Measurements from ENCODE around the gene FRMD1. TPM values are rescaled to one million over a fixed set of nuclear protein-coding genes. Genes with fewer than 3 reads are reported as not detected.

The FRMD1 gene
- total RNA-seq, 2 donors from 2014 or later, result 22.8 to 35.5 TPM

- intact Hi-C loops (cut with DNase I, micrococcal nuclease), result no loop called here
- DNase-seq, result no peak
- ATAC-seq, result peak; percentile 41
These were observed 56.3 kb downstream of the FRMD1 start for GRCh38 chr6:168022488-168023321.

DNA sequence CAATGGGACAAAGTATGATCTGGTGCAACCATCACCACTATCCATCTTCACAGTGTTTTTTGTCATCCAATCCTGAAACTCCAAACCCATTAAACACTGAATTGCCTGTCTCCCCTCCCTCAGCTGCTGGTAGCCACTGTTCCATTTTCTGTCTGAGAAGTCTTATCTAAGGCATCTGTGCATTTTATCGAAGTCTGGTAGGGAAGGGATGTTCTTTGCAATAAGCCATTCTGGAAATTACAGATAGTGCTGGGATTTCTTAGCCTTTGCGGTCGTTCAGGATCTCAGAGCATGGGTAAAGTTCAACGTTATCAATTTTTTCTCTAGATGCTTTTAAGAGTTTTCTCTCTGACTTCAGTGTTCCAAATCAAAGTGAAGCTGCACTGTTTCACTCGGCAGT, 57.4 kb downstream of the FRMD1 start:
- no peak for DNase-seq
- intact Hi-C loops (cut with DNase I, micrococcal nuclease), result no loop called here
- no peak for ATAC-seq

GRCh38 chr6:168020242-168020641, 58.8 kb downstream of the FRMD1 start:
- DNase-seq (no peak), ATAC-seq (no peak)
- intact Hi-C loops (cut with DNase I, micrococcal nuclease), result no loop called here

DNA sequence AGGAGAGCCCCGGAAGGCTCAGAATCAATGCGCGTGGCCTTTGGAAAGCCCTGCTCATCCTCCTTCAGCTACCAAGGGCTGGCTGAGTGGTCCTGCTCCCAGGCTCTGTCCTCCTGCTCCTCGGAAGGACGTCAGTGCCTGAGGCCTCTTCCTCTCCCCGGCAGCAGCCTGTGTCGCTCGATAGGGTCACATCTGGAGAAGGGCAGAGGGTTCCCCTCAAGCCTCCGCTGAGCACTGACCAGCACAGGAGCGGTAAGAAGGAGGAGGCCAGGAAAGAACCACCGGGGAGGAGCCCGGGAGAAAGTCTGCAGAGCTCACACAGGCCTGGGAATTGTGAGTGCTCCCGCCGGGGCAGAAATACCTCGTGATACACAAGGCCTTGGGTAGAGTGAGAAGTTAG, 60.3 kb downstream of the FRMD1 start:
- ATAC-seq (no peak), DNase-seq (no peak)
- intact Hi-C loops (cut with DNase I, micrococcal nuclease), result no loop called here

DNA sequence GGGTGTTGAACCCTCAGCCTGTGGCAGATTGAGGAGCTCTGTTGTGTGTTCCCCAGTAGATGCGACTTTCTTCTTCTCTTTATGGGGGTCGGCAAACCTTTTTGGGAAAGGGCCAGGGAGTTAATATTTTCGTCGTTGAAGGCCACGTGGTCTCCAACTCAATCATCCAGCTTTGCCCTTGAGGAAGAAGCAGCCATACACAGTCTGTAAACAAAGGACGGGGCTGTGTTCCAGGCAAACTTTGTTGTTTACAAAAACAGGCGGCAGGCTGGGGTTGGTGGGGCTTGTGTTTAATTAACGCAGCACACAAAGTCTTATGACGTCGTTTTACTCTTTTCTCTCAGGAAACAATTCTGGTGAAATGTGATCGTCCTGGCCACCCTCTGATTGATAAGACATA, 61.4 kb downstream of the FRMD1 start:
- intact Hi-C loops (cut with DNase I, micrococcal nuclease), result no loop called here
- peak; percentile 23 for ATAC-seq
- no peak for DNase-seq

DNA sequence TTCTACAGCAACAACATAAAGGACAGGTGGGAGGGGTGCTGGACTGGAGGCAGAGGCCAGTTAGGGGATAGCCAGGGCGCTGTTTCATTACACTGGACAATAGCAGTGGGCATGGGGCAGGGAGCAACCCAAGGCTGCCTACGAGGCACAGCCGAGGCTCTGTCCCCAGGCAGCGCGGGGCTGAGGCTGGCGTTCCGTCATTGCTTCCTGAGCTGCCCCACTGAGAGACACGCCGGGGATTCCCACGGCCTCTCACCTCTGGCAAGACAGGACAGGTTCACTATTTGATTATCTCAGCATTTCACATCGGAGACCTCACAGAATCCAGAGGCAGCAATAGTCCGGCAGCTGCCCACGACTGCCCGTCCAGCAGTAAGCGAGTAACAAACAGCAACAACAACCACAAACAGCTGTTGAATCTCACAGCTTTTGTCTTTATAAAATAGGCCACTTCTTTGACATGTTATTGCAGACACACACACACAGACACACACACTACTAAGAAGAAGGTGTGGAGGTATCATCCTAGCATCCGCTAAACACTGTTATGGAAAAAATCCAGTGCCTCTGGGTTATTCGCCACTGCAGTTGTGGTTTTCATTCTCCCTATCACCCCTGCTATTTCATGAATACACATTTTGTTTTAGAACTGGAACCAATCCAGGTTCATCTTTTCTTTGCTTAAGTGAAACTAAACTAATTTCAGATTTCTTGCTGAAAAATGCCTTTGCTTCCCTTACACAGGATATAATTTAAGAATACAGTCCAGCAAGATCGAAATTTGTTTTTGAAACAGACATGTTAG, 62.1 kb downstream of the FRMD1 start:
- intact Hi-C loops (cut with DNase I, micrococcal nuclease), result no loop called here
- ATAC-seq (no peak), DNase-seq (no peak)

GRCh38 chr6:168016176-168016620, 62.8 kb downstream of the FRMD1 start:
- ATAC-seq, result no peak
- DNase-seq, result no peak
- intact Hi-C loops (cut with DNase I, micrococcal nuclease), result no loop called here

GRCh38 chr6:168015482-168016175, 63.4 kb downstream of the FRMD1 start:
- no peak for DNase-seq
- peak; percentile 89 for ATAC-seq
- intact Hi-C loops (cut with DNase I, micrococcal nuclease), result no loop called here

DNA sequence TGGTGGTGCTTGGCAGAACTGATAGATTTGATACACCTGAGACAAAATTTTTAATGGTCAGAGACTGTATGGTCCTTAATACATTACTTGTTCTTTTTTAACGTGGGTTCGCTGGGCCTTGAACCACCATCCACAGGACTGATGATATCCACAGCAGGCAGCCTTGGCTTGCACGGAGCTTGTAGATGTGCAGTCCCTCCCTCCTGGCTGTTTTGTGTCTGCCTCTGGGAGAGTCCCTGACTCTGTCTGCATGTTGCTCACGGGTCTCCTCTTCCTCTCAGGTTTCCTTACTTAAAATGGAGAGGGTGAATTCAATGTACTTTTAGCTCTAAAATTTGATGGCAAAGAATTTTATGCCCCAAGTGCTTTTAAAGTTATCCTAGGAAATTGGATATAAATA, 64.0 kb downstream of the FRMD1 start:
- no peak for DNase-seq
- ATAC-seq, result no peak
- intact Hi-C loops (cut with DNase I, micrococcal nuclease), result no loop called here

DNA sequence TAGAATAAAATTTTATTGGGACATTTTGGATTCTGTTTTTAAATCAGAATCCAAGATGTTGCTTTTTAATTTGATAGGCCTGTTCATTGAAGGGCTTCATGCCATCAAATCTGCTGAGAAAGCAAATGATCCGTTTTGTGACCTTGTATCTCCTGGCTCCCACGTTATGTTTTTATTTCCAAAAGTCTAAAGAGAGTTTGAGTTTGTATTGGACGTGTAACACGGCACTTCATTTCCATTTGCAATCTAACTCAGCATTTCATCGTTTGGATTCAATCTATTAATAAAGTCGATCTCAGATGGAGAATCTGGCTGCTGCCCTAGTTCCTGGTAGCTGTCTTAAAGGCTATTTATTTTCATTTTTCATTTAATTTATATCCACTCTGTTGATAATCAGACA, 64.6 kb downstream of the FRMD1 start:
- ATAC-seq (no peak), DNase-seq (no peak)
- intact Hi-C loops (cut with DNase I, micrococcal nuclease), result no loop called here

GRCh38 chr6:168013250-168013915, 65.6 kb downstream of the FRMD1 start:
- no peak for ATAC-seq
- intact Hi-C loops (cut with DNase I, micrococcal nuclease), result no loop called here
- DNase-seq, result no peak

DNA sequence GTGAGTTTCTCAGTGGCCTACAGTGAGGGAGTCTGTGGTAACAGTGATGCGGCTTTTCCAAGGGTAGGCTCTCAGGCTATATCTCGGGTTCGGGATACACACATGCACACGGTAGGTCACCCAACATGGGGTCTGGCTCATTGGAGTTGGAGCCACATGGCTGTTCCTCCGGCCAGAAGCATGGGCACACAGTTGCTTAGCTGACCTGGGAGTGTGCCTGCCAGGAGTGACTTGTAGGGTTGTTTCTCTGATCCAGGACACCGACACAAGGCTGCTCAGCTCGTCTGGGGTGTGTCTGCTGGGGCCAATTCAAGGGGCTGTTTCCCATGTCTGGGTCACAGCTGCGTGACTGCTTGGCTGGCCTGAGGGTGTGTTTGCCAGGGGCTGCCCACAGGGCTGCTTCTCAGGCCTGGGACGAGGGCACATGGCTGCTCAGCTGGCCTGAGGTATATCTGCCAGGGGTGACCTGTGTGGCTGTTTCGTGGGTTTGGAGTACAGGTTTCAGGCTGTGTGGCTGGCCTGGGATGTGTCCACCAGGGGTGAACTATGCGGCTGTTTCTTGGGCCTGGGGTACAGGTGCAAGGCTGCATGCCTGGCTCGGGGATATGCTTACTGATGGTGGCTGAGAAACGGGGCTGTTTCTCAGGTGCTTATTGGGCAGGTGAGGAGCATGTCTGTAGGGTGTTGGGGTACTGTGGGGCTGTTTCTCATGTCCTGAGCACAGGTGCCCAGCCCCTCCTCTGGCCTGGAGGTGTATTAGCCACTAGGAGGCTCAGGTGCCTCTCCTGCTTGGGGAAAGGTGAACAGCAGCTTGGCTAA, 66.4 kb downstream of the FRMD1 start:
- no peak for ATAC-seq
- DNase-seq, result no peak
- intact Hi-C loops (cut with DNase I, micrococcal nuclease), result no loop called here

DNA sequence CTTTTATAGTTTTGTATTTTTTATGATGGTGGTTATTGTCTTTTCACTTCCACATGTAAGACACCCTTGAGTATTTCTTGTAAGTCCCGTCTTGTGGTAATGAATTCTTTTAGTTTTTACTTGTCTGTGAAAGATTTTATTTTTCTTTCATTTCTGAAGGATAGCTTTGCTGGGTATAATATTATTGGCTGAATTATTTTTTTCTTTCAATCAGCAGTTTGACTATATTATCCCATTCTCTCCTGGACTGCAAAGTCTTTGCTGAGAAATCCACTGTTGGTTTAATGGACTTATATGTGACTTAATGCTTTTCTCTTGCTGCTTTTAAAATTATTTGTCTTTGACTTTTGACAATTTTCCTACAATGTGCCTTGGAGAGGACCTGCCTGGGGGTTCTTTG, 67.7 kb downstream of the FRMD1 start:
- intact Hi-C loops (cut with DNase I, micrococcal nuclease), result no loop called here
- ATAC-seq (no peak), DNase-seq (no peak)

DNA sequence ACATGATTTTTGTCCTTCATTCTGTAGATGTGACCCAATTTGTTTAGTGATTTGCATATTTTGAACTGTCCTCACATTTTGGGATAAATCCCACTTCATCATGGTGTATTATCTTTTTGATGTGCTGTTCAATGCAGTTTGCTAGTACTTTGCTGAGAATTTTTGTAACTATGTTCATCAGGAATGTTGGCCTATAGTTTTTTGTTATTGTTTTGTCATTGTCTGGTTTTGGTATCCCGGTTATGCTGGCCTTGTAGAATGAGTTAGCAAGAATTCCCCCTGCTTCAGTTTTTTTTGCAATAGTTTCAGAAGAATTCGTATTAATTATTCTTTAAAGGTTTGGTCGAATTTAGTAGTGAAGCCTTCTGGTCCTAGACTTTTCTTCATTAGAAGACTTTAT, 69.7 kb downstream of the FRMD1 start:
- no peak for ATAC-seq
- DNase-seq, result no peak
- intact Hi-C loops (cut with DNase I, micrococcal nuclease), result no loop called here

GRCh38 chr6:168007592-168008338, 71.2 kb downstream of the FRMD1 start:
- intact Hi-C loops (cut with DNase I, micrococcal nuclease), result no loop called here
- ATAC-seq (no peak), DNase-seq (no peak)

DNA sequence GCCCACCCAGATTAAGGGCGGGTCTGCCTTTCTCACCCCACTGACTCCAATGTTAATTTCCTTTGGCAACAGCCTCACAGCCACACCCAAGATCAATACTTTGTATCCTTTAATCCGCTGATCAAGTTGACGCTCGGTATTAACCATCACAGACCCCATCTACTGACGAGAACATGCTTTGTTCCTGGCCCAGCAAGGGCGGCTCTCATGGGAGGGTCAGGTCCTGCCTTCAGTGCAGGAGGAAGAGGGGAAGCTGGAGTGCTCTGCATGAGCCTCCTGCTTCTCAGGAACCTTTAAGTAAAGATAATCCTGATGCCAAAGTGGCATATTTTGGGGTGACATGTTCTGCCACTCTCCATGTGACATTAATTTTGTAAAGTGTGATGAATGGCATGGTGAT, 73.2 kb downstream of the FRMD1 start:
- intact Hi-C loops (cut with DNase I, micrococcal nuclease), result no loop called here
- ATAC-seq, result no peak
- DNase-seq, result no peak

GRCh38 chr6:168004945-168005344, 74.1 kb downstream of the FRMD1 start:
- intact Hi-C loops (cut with DNase I, micrococcal nuclease), result no loop called here

DNA sequence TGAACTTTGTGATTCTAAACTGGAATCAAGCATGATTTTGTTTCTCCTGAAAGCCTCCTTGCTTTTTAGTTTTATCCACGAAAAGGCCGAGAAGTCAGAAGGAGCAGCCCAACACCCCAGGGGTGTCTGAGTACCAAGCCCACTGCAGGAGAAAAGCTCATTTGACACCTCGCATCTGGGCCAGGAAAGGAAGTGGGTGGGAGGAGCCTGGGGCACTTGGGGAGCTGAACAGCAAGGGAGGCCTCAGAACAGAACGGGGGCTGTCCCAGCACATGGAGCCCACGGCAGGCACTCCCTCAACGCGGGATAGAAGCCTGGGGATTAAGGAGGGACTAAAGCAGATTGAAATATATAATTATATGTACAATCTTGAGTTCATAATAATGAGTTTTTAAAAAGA, 75.0 kb downstream of the FRMD1 start:
- intact Hi-C loops (cut with DNase I, micrococcal nuclease), result no loop called here
- ATAC-seq (no peak), DNase-seq (no peak)

More at GRCh38 chr6:168004945-168005344, 74.1 kb downstream of the FRMD1 start:
- no peak for DNase-seq
- no peak for ATAC-seq

Measured in left colon (tissue), 2 donors.